GM19463 (cell line): ENCODE data around the gene CRTC1.

Source experiments
- ATAC-seq: cut with Tn5 transposase; IDR thresholded peaks from one replicate; pipeline ENCODE4 v1.9.1; 2021; ENCODE audit warnings: mild to moderate bottlenecking, moderate library complexity; ENCODE audit not compliant: unreplicated experiment

The CRTC1 gene

DNA sequence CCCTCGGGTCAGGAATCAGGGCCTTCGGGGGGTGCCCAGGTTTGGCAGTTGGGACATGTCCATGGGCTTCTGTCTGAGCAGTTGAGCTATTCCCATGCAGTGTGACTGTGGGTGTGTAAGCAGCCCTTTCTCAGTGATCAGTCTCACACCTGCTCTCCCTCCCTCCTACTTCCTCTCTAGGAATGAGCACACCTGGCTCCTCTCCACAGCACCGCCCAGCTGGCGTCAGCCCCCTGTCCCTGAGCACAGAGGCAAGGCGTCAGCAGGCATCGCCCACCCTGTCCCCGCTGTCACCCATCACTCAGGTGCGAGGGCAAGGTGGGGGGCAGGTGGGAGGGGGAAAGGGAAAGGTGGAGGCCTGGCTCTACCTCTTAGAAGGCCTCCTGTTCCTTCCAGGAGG, 81.7 kb downstream of the CRTC1 start:
- no peak for ATAC-seq

- no peak for ATAC-seq
Measured at GRCh38 chr19:18768046-18768771, 84.7 kb downstream of the CRTC1 start.

DNA sequence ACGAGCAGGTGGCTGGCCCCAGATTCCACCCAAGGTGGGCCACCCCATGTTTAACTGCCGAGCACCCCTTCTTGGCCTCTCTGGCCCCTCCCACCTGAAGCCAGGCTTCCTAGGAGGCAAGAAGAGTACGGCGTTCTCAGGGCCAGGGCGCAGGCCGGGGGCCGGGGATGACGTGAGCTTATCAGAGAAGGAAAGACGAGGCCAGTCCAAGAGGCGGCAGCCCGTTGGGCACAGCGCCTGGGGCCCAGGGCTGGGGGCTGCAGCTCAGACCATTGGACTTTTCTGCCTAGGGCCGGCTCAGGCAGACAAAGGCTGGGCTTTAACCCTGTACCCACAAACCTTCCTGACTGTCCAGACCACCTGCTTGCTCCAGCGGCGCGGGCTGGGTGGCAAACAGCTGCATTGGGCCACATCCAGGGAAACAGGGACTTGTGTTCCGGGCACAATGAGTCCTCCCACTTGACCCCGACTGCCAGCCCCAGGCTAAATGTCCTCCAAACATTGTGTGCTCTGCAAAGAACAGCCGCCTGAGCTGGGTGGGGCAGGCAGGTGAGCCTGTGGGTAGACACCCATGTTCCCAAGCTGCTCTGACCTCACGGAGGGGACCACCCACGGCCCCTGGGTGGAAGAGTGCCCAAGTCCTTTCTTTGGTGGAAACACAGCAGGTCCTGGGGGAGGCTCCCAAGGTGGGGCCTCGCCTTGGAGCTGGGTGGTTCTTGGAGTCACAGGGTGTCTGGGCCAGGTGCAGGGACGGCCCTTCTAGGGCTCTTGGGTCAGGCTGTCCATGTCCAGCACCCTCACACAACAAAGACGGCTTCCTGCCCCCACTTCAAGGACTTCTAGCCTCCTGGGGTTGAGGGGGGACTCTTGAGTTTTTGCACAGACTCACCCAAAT, 85.8 kb downstream of the CRTC1 start:
- ATAC-seq: no peak

GRCh38 chr19:18769989-18770528, 86.6 kb downstream of the CRTC1 start:
- ATAC-seq: no peak

DNA sequence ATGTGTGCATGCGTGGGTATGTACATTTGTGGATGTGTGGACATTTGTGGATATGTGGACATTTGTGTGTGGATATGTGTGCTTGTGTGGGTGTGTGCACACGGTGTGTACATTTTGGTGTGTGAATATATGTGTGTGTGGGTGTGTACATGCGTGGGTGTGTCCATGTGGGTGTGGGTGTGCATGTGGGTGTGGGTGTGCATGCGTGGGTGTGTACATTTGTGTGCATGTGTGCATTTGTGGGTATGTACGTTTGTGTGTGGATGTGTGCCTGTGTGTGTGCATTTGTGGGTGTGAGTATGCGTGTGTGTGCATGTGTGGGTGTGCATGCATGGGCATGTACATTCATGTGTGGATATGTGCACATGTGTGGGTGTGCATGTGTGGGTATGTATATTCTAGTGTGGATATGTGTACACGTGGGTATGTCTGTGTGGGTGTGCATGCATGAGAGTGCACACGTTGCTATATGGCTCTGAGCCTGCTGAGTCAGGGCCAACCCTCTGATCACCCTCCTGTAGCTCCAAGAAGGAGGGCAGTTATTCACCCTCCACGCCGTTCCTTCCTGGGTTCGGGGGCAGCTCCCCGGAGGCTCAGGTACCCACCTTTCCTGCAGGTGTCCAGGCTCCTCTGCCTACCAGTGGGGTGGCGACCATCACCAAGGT, 87.3 kb downstream of the CRTC1 start:
- no peak for ATAC-seq

- ATAC-seq: no peak
Measured at GRCh38 chr19:18771328-18772242, 88.1 kb downstream of the CRTC1 start.

GRCh38 chr19:18772620-18773587, 89.4 kb downstream of the CRTC1 start:
- ATAC-seq: no peak

GRCh38 chr19:18773682-18774081, 90.2 kb downstream of the CRTC1 start:
- no peak for ATAC-seq

- ATAC-seq: no peak
Measured at GRCh38 chr19:18774107-18774506, 90.6 kb downstream of the CRTC1 start.

DNA sequence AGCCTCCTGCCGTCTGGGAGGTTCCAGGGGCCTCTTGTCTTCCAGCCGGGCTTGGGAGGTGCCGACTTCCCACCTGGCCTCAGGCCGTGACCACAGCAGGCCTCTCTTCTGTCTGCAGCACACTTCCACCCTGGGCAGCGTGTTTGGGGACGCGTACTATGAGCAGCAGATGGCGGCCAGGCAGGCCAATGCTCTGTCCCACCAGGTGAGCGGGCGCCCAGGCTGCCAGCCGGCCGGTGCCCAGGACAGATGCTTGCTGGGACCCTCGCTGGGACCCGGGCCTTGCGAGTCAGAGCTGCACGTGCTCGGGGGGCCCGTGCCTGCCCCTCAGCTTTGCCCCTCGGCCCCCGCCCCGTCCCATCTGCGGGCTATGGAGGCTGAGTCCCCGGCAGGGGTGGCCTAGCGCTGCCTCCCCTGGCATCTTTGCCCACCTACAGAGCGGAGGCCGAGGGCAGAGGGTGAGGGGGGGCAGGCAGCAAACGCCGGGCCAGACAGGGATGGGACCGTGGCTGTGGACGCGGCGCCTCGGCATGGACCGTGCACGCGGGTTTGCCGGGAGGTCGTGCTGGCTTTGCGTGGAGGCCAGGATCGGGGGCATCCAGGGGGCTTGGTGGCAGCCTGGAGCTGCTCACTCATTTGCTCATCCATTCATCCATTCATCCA, 91.4 kb downstream of the CRTC1 start:
- ATAC-seq: no peak

GRCh38 chr19:18775586-18776287, 92.3 kb downstream of the CRTC1 start:
- no peak for ATAC-seq

DNA sequence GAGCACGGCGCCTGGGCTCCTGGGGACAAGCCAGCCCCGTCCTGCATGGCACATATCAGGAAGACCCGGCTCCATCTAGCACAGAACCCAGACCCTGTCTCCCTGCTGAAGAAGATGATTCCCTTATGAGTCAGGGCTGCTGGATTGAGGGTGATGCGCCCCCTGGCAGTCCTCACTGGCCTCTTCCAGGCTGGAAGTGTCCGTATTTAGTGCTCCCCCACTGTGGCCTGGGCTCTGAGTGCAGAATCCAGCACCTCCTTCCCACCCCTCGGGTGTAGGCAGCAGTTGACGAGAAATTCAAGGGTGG, 92.8 kb downstream of the CRTC1 start:
- no peak for ATAC-seq

GRCh38 chr19:18776736-18777135, 93.3 kb downstream of the CRTC1 start:
- no peak for ATAC-seq

GRCh38 chr19:18777301-18778075, 94.0 kb downstream of the CRTC1 start:
- no peak for ATAC-seq

DNA sequence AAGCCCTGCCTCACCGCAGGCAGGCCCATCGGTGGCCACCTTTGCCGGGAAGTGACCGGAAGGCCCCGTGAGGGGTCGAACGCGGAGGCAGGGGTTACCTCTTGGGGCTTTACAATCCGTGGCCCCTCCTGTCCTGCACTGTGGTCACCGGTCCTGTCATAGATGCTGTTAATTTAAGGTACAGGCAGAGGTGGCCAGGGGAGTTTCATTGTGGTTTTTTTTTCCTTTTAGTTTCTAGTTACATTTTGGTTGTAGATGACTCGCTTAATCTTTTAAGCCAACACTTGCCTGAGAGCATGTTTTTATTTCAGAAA, 94.6 kb downstream of the CRTC1 start:
- ATAC-seq: no peak

GRCh38 chr19:18778826-18779495, 95.5 kb downstream of the CRTC1 start:
- no peak for ATAC-seq

- no peak for ATAC-seq
Measured at GRCh38 chr19:18780081-18780480, 96.6 kb downstream of the CRTC1 start.
